Choroid plexus epithelial cell (primary cell): ENCODE results near the gene ATAD3B.
A peak's percentile ranks its signal among the peaks of the same experiment; 100 is the strongest.

Source experiments
- DNase-seq: peaks from one replicate; pipeline ENCODE4 v3.0.0-alpha.2; 2010; ENCODE audit warnings: low read depth
- H3K4me3 ChIP-seq: 2 replicates; pipeline ENCODE4 v1.5.1; 2011; ENCODE audit warnings: low read depth, mild to moderate bottlenecking, control low read depth, low read length, moderate library complexity
- CTCF ChIP-seq: conservative IDR thresholded peaks from 2 replicates; pipeline ENCODE4 v1.5.1; 2011; ENCODE audit warnings: low read depth, mild to moderate bottlenecking, control low read depth, inconsistent platforms, low read length, moderate library complexity

Gene ATAD3B

GRCh38 chr1:1539310-1540089, 67.9 kb downstream of the ATAD3B start:
- peak overlapping the region; percentile 64 for H3K4me3 ChIP-seq
- peak; percentile 56 for DNase-seq
- no peak for TF ChIP-seq CTCF

GRCh38 chr1:1540090-1540817, 68.7 kb downstream of the ATAD3B start, which contains the start of gene TMEM240:
Gene TMEM240 (minus strand): TSS chr1:1540624. CDS start chr1:1540346, 278 bp downstream.
- peak; percentile 84 for DNase-seq
- no peak for TF ChIP-seq CTCF
- H3K4me3 ChIP-seq, result peak within 1 kb of the TSS; percentile 64

- H3K4me3 ChIP-seq, result peak overlapping the region; percentile 64
- DNase-seq, result no peak
- TF ChIP-seq CTCF, result no peak
Measured at GRCh38 chr1:1540818-1541628, 69.5 kb downstream of the ATAD3B start.

DNA sequence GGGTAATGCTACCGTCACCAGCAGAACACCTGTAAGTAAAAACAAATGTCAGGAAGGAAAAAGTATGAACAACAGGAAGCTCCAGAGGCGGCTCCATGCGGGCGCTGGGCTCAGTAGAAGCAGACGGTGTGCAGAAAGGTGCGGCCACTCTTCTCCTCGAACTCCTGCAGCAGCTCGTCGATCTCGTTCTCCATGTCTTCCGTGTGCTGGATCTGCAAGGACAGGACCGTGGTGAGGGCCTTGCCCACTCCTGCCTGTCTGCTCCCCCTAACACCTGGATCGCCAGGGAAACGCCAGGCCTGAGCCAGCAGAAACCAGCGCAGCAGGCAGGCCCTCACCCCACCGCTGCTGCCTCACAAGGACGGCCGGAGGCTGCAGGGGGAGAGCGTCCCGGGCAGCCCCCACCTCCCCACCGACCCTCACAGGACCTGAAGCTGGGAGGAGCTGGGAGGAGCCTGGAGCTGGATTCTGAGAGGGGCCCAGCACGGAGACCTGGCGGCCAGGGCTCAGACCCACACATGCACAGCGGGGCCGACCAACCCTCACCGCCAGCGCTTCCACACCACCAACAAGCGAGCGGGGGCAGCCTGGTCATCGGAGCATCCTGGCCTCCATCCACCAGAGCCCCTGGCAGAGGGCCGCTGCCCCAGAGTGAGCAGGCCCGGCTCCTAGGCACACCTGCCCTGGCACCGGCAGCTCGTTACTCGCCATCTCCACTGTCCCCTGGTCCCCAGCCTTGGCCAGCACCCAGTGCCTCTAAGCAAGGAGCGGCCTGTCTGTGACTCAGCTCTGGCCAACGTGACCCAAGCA, 70.6 kb downstream of the ATAD3B start:
- no peak overlapping the region for H3K4me3 ChIP-seq
- no peak for DNase-seq
- no peak for TF ChIP-seq CTCF

DNA sequence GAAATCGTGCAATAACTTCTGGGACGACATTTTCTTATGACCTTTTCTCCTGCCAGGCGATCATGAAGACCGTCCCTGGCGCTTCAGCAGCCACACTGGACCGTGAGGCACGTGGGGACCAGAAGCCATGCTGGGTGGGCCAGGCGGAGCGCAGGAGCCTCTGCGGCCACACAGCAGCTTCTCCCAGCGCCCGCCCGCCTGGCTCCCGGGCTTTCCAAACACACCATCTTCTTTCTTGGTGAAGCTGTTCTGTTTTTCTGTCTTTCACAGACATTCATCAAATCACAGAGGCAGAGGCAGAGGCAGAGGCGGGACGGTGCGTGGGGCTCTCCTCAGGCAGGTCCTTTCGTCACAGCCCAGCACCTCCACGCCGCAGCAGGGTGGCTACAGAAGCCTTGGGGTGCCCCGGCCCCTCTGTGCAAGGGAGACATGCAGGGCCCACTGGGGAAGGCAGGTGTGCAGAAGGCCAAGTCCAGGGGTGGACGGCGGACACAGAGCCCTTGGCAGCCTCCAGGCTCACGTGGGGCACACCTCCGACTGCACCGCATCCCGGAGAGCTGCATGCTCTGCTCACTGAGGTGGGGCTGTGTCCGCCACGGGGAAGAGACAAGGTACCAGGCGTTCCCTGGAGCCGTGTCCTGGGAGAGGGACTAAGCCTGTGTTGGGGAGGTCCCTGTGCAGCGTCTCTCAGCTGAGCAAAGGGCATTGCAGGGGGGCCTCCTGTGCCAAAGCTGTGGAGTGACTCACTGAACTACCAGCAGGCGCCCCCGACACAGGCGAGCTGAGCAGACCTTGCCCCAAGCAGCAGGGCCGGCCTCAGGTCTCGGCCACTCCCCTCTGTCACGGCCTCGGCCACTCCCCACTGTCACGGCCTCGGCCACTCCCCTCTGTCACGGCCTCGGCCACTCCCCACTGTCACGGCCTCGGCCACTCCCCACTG, 71.5 kb downstream of the ATAD3B start:
- no peak overlapping the region for H3K4me3 ChIP-seq
- no peak for TF ChIP-seq CTCF
- no peak for DNase-seq
